ENCODE measurements around the gene SOBP. TPM values are rescaled to one million over a fixed set of nuclear protein-coding genes. Genes with fewer than 3 reads are reported as not detected.

SOBP gene
- total RNA-seq, 1 donor from 2014 or later: 24.0 TPM

DNA sequence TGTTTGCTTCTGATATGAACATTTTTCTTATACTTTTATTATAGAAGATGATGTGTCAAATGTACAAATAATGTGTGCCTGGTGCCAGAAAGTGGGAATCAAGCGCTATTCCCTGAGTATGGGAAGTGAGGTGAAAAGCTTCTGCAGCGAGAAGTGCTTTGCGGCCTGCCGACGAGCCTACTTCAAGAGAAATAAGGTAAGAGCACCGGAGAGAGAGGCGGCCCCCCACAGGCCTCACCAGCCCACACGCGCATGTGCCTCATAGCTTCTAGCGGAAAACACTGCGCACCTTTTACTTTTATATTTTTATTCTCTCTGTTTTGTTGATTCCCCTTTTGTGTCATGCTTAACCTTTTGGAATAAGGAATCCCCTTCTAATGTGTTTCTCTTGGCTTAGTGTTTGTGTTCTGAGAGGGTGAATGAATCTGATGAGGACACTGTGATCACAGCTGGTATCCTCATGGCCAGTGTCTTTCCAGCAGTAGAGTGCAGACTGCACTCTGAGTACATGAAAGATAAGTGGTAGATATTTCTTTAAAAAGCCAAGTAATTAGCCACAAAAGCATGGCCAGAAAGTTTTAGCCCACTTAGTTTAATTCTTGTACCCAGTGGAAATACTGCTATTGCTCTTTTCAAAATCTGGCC is 43.6 kb downstream of the SOBP start:
- Mint-ChIP-seq H3K9me3 (no peaks in the 10 kb centered on the region), H3K27ac (ENCODE audit: unreplicated experiment) (peak overlapping the region; percentile 46), H3K4me1 (peaks cover 76% of the 10 kb centered on the region), H3K27me3 (ENCODE audit: low read depth) (no peaks in the 10 kb centered on the region), H3K4me3 (no peak overlapping the region), H3K36me3 (ENCODE audit: low read depth) (peaks cover 2% of the 10 kb centered on the region)
- no peak for DNase-seq (ENCODE audit: low read depth, low spot score)
- no peak for TF ChIP-seq CTCF (conservative IDR thresholded peaks at IDR 0.05)

DNA sequence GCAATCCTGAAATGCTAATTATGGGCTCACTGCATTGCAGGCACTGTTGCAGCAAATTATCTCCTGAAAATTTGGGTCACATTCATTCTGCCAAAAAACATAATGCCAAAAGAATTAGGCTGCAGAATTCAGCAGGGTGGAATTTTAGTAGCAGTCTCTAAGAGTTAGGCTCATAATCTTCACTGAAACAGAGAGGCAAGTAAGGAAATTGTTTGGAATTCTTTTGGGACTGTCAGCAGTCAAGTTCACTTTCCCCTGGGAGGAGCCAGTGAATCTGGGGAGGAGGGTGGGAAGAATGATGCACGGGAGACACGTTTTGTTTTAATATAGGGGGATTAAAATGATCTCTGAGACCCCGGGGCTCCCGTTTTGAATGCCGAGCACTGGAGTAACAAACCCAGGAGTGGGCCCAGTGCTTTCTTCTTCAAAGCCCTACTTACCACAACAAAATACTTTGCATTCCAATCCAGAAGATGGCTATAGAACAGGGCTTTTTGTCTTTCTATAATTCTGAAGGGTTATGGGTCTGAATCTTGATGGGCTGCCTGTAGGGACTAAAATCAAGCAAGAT is 44.7 kb downstream of the SOBP start:
- DNase-seq (ENCODE audit: low read depth, low spot score): no peak
- Mint-ChIP-seq H3K4me1 (peaks cover 77% of the 10 kb centered on the region), H3K27ac (ENCODE audit: unreplicated experiment) (no peak overlapping the region), H3K4me3 (no peak overlapping the region), H3K9me3 (no peaks in the 10 kb centered on the region), H3K36me3 (ENCODE audit: low read depth) (peaks cover 2% of the 10 kb centered on the region), H3K27me3 (ENCODE audit: low read depth) (no peaks in the 10 kb centered on the region)
- no peak for TF ChIP-seq CTCF (conservative IDR thresholded peaks at IDR 0.05)

DNA sequence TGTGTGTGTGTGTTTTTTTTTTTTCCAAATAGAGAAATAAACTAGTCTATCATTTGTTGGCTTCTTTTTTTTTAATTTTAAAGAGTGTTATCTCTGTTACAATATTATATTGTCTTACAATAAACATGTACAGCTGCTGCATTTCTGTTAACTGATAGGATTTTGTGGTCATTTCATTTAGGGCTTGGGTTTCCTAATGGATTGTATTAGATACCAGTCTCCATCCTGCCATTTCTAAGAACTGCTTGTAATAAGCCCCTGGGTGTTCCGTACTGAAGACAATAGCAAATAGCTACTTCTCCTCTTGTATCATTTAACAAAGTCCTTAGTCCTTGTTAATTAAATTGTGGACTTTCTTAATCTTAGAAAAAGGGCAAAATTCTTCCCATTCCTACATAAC is 45.7 kb downstream of the SOBP start:
- H3K36me3 Mint-ChIP-seq (ENCODE audit: low read depth): peaks cover 2% of the 10 kb centered on the region
- no peak for TF ChIP-seq CTCF (conservative IDR thresholded peaks at IDR 0.05)
- H3K4me3 Mint-ChIP-seq: no peak overlapping the region
- H3K9me3 Mint-ChIP-seq: no peaks in the 10 kb centered on the region
- no peaks in the 10 kb centered on the region for H3K27me3 Mint-ChIP-seq (ENCODE audit: low read depth)
- no peak for DNase-seq (ENCODE audit: low read depth, low spot score)
- H3K4me1 Mint-ChIP-seq: peaks cover 83% of the 10 kb centered on the region
- H3K27ac Mint-ChIP-seq (ENCODE audit: unreplicated experiment): no peak overlapping the region

DNA sequence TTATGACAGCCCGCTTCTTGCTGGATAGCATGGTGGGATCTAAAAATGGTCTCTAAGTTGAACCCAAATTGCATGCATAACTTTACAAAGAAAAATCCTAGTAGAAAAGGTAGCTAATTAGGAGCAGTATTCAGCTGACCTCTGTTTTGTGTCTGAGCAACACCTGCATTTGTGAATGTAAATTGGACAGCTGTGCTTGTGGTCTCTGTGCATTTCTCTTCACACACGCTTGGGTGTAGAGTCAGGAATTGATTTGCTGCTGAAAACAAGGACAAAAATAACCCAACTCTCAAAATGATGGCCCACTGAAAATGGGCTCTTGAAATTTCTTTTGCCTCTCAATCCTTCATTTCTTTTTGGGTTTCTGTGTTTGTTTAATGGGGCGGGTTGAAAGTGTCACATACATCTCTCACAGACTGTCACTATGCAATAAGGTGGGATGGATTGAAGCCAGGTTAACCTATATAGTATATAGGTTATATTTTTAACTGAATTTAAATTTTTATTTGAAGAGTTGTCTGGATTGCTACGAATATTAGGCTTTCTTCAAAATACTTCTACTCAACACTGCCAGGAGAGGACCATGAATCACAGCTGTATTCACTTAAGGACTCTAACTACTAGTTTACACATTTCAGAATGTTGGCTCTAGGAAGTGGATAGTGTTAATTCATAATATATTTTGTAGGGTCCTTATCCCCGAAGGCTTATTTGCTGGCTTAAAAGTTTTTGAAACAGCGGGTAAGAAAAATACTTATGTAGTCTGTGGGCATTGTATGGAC is 46.5 kb downstream of the SOBP start:
- H3K27me3 Mint-ChIP-seq (ENCODE audit: low read depth): no peaks in the 10 kb centered on the region
- no peaks in the 10 kb centered on the region for H3K9me3 Mint-ChIP-seq
- no peak overlapping the region for H3K4me3 Mint-ChIP-seq
- DNase-seq (ENCODE audit: low read depth, low spot score): no peak
- peak overlapping the region; percentile 84 for H3K27ac Mint-ChIP-seq (ENCODE audit: unreplicated experiment)
- peaks cover 76% of the 10 kb centered on the region for H3K4me1 Mint-ChIP-seq
- peaks cover 2% of the 10 kb centered on the region for H3K36me3 Mint-ChIP-seq (ENCODE audit: low read depth)
- no peak for TF ChIP-seq CTCF (conservative IDR thresholded peaks at IDR 0.05)

GRCh38 chr6:107537559-107537958 is 47.6 kb downstream of the SOBP start:
- peaks cover 69% of the 10 kb centered on the region for H3K4me1 Mint-ChIP-seq

More at GRCh38 chr6:107537559-107537958, 47.6 kb downstream of the SOBP start:
- TF ChIP-seq CTCF (conservative IDR thresholded peaks at IDR 0.05): no peak
- Mint-ChIP-seq H3K27me3 (ENCODE audit: low read depth) (no peaks in the 10 kb centered on the region), H3K9me3 (no peaks in the 10 kb centered on the region), H3K36me3 (ENCODE audit: low read depth) (peaks cover 9% of the 10 kb centered on the region), H3K27ac (ENCODE audit: unreplicated experiment) (no peak overlapping the region), H3K4me3 (no peak overlapping the region)
- no peak for DNase-seq (ENCODE audit: low read depth, low spot score)
